Measurements from ENCODE around the gene BRAP. TPM values are rescaled to one million over a fixed set of nuclear protein-coding genes. Genes with fewer than 3 reads are reported as not detected.
"Not testable (repeated sequence)": the region's sequence is repeated elsewhere in the genome, so short reads cannot be mapped to it uniquely, and the experiment has no call there.

The BRAP gene
- total and polyA plus RNA-seq, 4 donors, result 18.6 to 25.8 (median 19.9) TPM

DNA sequence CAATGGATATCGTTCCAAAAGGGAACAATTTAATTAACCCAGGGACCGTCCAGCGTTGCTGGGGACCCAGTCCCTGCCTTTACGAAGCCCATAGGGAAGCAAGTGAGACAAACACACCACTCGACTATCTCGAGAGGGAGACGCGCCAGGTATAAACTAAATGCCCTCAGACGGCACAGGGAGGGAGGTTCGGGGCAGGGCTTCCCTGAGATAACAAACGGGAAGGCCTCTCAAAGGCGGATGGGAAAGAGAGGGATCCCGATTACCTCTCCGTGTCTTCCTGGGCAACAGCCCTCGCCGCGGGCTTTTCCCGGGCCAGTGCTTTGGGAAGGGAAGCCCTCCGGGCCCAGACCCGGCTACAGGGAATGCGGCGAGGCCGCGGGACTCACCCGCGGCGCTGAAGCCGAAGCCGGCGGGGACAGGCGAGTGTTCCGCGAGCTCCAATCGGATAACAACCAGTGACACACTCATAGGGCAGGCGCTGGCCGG, 390 bp downstream of the BRAP start:
- Histone ChIP-seq H3K27ac (ENCODE audit: low read depth, low read length) (peak overlapping the region; percentile 63), H3K9me3 (ENCODE audit: control insufficient read depth, insufficient read depth, low read length) (no peaks in the 10 kb centered on the region), H3K36me3 (ENCODE audit: control insufficient read depth, insufficient read depth, low read length) (peaks cover 26% of the 10 kb centered on the region), H3K4me3 (ENCODE audit: low read depth, low read length) (peak overlapping the region; percentile 91), H3K4me1 (ENCODE audit: control insufficient read depth, insufficient read depth, low read length) (peaks cover 13% of the 10 kb centered on the region), H3K27me3 (ENCODE audit: control insufficient read depth, insufficient read depth, low read length) (no peaks in the 10 kb centered on the region)
- peak in 1 of 6 donors; percentile 2 for DNase-seq (ENCODE audit: low read depth in 4 of 6, low spot score in 6 of 6)
- WGBS (ENCODE audit: insufficient coverage), result 0% methylated on average over 33 of the region's 36 CpGs

GRCh38 chr12:111684485-111685198, 1.1 kb downstream of the BRAP start:
- not testable (repeated sequence) for H3K27me3 ChIP-seq (ENCODE audit: control insufficient read depth, insufficient read depth, low read length); H3K27ac ChIP-seq (ENCODE audit: low read depth, low read length); DNase-seq (ENCODE audit: low read depth in 4 of 6, low spot score in 6 of 6); H3K9me3 ChIP-seq (ENCODE audit: control insufficient read depth, insufficient read depth, low read length)
- WGBS (ENCODE audit: insufficient coverage), result 93% methylated on average over 3 of the region's 13 CpGs
- peaks cover 32% of the 10 kb centered on the region for H3K36me3 ChIP-seq (ENCODE audit: control insufficient read depth, insufficient read depth, low read length)
- H3K4me1 ChIP-seq (ENCODE audit: control insufficient read depth, insufficient read depth, low read length), result peaks cover 13% of the 10 kb centered on the region
- H3K4me3 ChIP-seq (ENCODE audit: low read depth, low read length), result peak overlapping the region; percentile 91

DNA sequence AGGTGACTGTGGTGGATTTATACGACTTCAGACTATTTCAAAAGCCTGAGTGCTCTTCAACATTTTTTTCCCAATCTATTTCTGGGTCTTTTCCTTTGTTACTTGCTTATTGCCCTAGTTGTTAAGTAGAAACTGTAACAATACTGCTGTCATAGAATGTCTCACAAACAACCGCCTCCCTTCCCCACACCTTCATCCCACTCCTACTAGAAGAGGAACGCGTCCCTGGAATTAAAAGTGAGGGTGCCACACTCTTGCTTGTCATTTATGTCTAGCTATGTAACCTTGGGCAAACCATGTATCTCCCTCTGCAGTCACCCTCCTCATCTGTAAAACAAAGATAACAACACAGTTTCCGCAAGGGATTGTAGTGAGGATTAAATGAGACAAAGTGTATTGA, 8.6 kb downstream of the BRAP start:
- H3K36me3 ChIP-seq (ENCODE audit: control insufficient read depth, insufficient read depth, low read length), result peaks cover 55% of the 10 kb centered on the region
- no peak for DNase-seq (ENCODE audit: low read depth in 4 of 6, low spot score in 6 of 6)
- no peaks in the 10 kb centered on the region for H3K9me3 ChIP-seq (ENCODE audit: control insufficient read depth, insufficient read depth, low read length)
- no peaks in the 10 kb centered on the region for H3K27me3 ChIP-seq (ENCODE audit: control insufficient read depth, insufficient read depth, low read length)
- no peaks in the 10 kb centered on the region for H3K4me1 ChIP-seq (ENCODE audit: control insufficient read depth, insufficient read depth, low read length)
- H3K27ac ChIP-seq (ENCODE audit: low read depth, low read length), result no peak overlapping the region
- H3K4me3 ChIP-seq (ENCODE audit: low read depth, low read length), result no peak overlapping the region
- WGBS (ENCODE audit: insufficient coverage), result no CpG with 5 or more reads among the region's 5 CpGs

- 82% methylated on average over 2 of the region's 3 CpGs for WGBS (ENCODE audit: insufficient coverage)
- no peaks in the 10 kb centered on the region for H3K4me1 ChIP-seq (ENCODE audit: control insufficient read depth, insufficient read depth, low read length)
- no peak overlapping the region for H3K27ac ChIP-seq (ENCODE audit: low read depth, low read length)
- H3K27me3 ChIP-seq (ENCODE audit: control insufficient read depth, insufficient read depth, low read length), result no peaks in the 10 kb centered on the region
- H3K9me3 ChIP-seq (ENCODE audit: control insufficient read depth, insufficient read depth, low read length), result no peaks in the 10 kb centered on the region
- peak in 2 of 6 donors; percentile 16 to 18 for DNase-seq (ENCODE audit: low read depth in 4 of 6, low spot score in 6 of 6)
- peaks cover 59% of the 10 kb centered on the region for H3K36me3 ChIP-seq (ENCODE audit: control insufficient read depth, insufficient read depth, low read length)
- H3K4me3 ChIP-seq (ENCODE audit: low read depth, low read length), result no peak overlapping the region
Measured at GRCh38 chr12:111673503-111673902, 12.3 kb downstream of the BRAP start.

DNA sequence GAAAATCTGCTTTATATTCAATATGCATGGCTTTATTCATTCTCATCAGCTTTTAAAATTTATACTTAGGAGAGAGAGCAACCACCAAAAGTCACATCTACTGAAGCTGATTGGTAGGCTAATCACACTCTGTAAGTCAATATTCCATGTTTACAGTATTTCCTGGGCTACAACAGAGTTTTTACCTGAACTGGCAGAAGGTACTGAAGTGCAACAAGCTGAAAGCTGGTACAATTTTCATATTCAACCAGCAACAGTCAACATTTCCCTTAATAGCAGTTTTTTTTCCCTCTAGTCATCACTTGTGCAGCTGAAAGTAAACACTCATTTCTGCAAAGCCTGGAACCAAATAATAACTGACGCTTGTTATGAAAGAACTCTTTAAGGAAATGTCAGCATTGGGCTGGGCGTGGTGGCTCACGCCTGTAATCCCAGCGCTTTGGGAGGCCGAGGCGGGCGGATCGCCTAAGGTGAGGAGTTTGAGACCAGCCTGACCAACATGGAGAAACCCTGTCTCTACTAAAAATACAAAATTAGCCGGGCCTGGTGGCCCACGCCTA, 12.9 kb downstream of the BRAP start:
- 93% methylated on average over 5 of the region's 10 CpGs for WGBS (ENCODE audit: insufficient coverage)
- Histone ChIP-seq H3K4me1 (ENCODE audit: control insufficient read depth, insufficient read depth, low read length) (no peaks in the 10 kb centered on the region), H3K36me3 (ENCODE audit: control insufficient read depth, insufficient read depth, low read length) (peaks cover 58% of the 10 kb centered on the region), H3K9me3 (ENCODE audit: control insufficient read depth, insufficient read depth, low read length) (no peaks in the 10 kb centered on the region), H3K27ac (ENCODE audit: low read depth, low read length) (no peak overlapping the region), H3K4me3 (ENCODE audit: low read depth, low read length) (no peak overlapping the region), H3K27me3 (ENCODE audit: control insufficient read depth, insufficient read depth, low read length) (no peaks in the 10 kb centered on the region)
- DNase-seq (ENCODE audit: low read depth in 4 of 6, low spot score in 6 of 6), result no peak

DNA sequence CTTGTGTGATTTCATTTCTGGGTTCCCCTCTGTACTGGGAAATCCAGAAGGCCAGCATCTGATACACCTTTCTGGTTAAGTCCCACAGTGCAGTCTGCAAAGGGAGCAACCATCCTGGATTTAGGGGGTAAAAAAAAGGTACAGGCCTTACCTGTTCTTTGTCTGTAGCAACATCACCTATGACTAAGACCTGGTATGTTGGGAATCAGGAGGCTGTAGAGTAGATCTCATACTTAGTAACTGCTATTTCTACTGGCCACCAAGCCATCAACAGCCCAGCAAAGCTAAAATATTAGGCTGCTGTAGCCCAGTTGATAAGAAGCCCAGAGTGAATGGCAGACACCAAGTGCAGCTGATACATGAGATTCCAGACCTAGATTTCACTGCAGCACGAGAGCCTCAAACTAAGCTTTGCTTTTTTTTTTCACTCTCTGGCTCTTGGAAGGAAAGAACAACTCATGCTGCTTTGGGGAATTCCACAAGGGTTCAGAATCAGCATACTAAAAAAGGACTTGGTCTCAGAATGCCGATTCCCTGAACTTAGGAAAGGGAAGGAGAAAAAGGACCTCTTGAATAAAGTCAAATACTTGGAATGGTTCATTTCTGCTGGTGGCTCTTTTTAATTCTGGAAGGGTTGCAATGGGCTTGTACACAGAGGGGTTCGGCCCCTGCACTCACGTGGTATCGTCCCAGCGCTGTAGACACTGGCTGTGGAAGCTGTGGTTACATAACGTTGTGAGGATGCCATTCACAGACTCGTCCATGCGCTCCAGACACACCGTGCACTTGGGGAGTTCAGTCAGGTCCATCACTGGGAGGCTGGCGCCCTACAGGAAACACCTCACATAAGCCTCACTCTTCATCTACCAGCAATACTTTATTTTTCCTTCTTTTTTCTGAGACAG, 20.5 kb downstream of the BRAP start:
- DNase-seq (ENCODE audit: low read depth in 4 of 6, low spot score in 6 of 6), result no peak

GRCh38 chr12:111664499-111664898, 21.3 kb downstream of the BRAP start:
- H3K36me3 ChIP-seq (ENCODE audit: control insufficient read depth, insufficient read depth, low read length), result peaks cover 57% of the 10 kb centered on the region
- no peaks in the 10 kb centered on the region for H3K27me3 ChIP-seq (ENCODE audit: control insufficient read depth, insufficient read depth, low read length)
- no peak overlapping the region for H3K27ac ChIP-seq (ENCODE audit: low read depth, low read length)
- H3K4me3 ChIP-seq (ENCODE audit: low read depth, low read length), result no peak overlapping the region
- H3K4me1 ChIP-seq (ENCODE audit: control insufficient read depth, insufficient read depth, low read length), result no peaks in the 10 kb centered on the region
- WGBS (ENCODE audit: insufficient coverage), result 96% methylated on average over 4 of the region's 5 CpGs
- no peak for DNase-seq (ENCODE audit: low read depth in 4 of 6, low spot score in 6 of 6)
- H3K9me3 ChIP-seq (ENCODE audit: control insufficient read depth, insufficient read depth, low read length), result no peaks in the 10 kb centered on the region

More for the DNA sequence above, 20.5 kb downstream of the BRAP start:
- H3K4me3 ChIP-seq (ENCODE audit: low read depth, low read length), result no peak overlapping the region
- no peaks in the 10 kb centered on the region for H3K9me3 ChIP-seq (ENCODE audit: control insufficient read depth, insufficient read depth, low read length)
- peaks cover 58% of the 10 kb centered on the region for H3K36me3 ChIP-seq (ENCODE audit: control insufficient read depth, insufficient read depth, low read length)
- no peak overlapping the region for H3K27ac ChIP-seq (ENCODE audit: low read depth, low read length)
- no peaks in the 10 kb centered on the region for H3K4me1 ChIP-seq (ENCODE audit: control insufficient read depth, insufficient read depth, low read length)
- no peaks in the 10 kb centered on the region for H3K27me3 ChIP-seq (ENCODE audit: control insufficient read depth, insufficient read depth, low read length)
- WGBS (ENCODE audit: insufficient coverage), result 87% methylated on average over 11 of the region's 11 CpGs

DNA sequence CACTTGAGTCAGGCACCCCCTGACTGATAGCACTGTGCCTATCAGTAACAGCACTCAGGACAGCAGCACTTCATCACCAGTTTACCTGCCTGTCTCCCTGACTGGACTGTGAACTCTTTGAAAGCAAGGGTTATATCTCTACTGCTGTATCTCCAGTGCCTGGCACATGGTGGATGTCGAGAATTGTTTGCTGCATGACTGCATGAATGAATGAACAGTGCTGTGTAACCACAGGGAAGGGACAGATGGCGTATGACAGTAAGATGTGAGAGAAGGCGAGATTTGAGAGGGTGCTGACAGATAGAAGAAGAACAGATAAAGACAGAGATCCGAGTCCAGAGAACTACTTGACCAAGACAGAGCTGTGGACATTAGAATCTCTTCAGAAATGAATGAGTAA, 29.7 kb downstream of the BRAP start:
- H3K27me3 ChIP-seq (ENCODE audit: control insufficient read depth, insufficient read depth, low read length), result no peaks in the 10 kb centered on the region
- H3K27ac ChIP-seq (ENCODE audit: low read depth, low read length), result no peak overlapping the region
- H3K36me3 ChIP-seq (ENCODE audit: control insufficient read depth, insufficient read depth, low read length), result peaks cover 59% of the 10 kb centered on the region
- WGBS (ENCODE audit: insufficient coverage), result 96% methylated on average over 3 of the region's 4 CpGs
- peak in 1 of 6 donors; percentile 16 for DNase-seq (ENCODE audit: low read depth in 4 of 6, low spot score in 6 of 6)
- H3K4me1 ChIP-seq (ENCODE audit: control insufficient read depth, insufficient read depth, low read length), result no peaks in the 10 kb centered on the region
- H3K4me3 ChIP-seq (ENCODE audit: low read depth, low read length), result no peak overlapping the region
- H3K9me3 ChIP-seq (ENCODE audit: control insufficient read depth, insufficient read depth, low read length), result no peaks in the 10 kb centered on the region

DNA sequence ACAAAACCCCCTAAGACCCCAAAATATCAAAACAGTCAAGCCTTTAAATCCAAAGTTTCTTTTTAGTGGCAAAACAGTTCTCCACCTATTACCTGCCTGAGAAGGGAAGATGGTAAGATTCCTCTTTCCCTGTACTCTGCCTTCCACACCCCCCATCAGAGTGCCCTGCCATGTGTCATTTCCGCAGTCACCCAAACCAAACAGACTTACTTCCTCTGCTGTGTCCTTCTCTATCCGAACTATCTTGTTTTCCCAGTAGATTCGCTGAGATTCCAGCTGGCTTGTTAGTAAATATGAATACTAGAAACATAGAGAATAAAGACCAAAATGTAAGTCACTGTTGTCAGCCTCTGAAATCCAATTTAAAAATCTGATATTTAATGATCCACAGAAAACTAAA, 30.4 kb downstream of the BRAP start:
- H3K36me3 ChIP-seq (ENCODE audit: control insufficient read depth, insufficient read depth, low read length), result peaks cover 58% of the 10 kb centered on the region
- no peak overlapping the region for H3K4me3 ChIP-seq (ENCODE audit: low read depth, low read length)
- H3K27me3 ChIP-seq (ENCODE audit: control insufficient read depth, insufficient read depth, low read length), result no peaks in the 10 kb centered on the region
- no peak overlapping the region for H3K27ac ChIP-seq (ENCODE audit: low read depth, low read length)
- WGBS (ENCODE audit: insufficient coverage), result no CpG with 5 or more reads among the region's 3 CpGs
- no peak for DNase-seq (ENCODE audit: low read depth in 4 of 6, low spot score in 6 of 6)
- no peaks in the 10 kb centered on the region for H3K9me3 ChIP-seq (ENCODE audit: control insufficient read depth, insufficient read depth, low read length)
- H3K4me1 ChIP-seq (ENCODE audit: control insufficient read depth, insufficient read depth, low read length), result no peaks in the 10 kb centered on the region

All from spinal cord (tissue), 10 donors.